ENCODE data around the gene OR51I2.

The OR51I2 gene

GRCh38 chr11:5488798-5489399 lies 39.8 kb downstream of the OR51I2 start:
- TF ChIP-seq NFIC (IDR thresholded peaks at IDR 0.05), result no peak

- TF ChIP-seq EGR1 (IDR thresholded peaks at IDR 0.05) (no peak), YY1 (IDR thresholded peaks at IDR 0.05; ENCODE audit: low read depth) (no peak)
Observed at GRCh38 chr11:5489576-5490357, 40.6 kb downstream of the OR51I2 start.

- TF ChIP-seq CEBPB (IDR thresholded peaks at IDR 0.05) (no peak), TCF12 (IDR thresholded peaks at IDR 0.05; ENCODE audit: low read depth) (no peak), TEAD4 (IDR thresholded peaks at IDR 0.05) (no peak), FOXM1 (IDR thresholded peaks at IDR 0.05; ENCODE audit: borderline replicate concordance, low read depth) (no peak), TAF1 (IDR thresholded peaks at IDR 0.05; ENCODE audit: low read depth) (no peak), EGR1 (IDR thresholded peaks at IDR 0.05) (no peak), MAX (IDR thresholded peaks at IDR 0.05) (no peak), RAD21 (IDR thresholded peaks at IDR 0.05; ENCODE audit: low read depth) (no peak), EP300 (IDR thresholded peaks at IDR 0.05; ENCODE audit: borderline replicate concordance) (no peak), YY1 (IDR thresholded peaks at IDR 0.05; ENCODE audit: low read depth) (no peak), ZBTB7A (IDR thresholded peaks at IDR 0.05; ENCODE audit: low read depth) (no peak), NFIC (IDR thresholded peaks at IDR 0.05) (no peak), REST (IDR thresholded peaks at IDR 0.05; ENCODE audit: low read depth) (no peak), CREB1 (IDR thresholded peaks at IDR 0.05; ENCODE audit: low read depth) (no peak), USF1 (IDR thresholded peaks at IDR 0.05) (no peak)
Observed at GRCh38 chr11:5499671-5500070, 50.5 kb downstream of the OR51I2 start.

GRCh38 chr11:5500393-5500801 lies 51.3 kb downstream of the OR51I2 start:
- no peak for TF ChIP-seq CREB1 (IDR thresholded peaks at IDR 0.05; ENCODE audit: low read depth)
- TF ChIP-seq USF1 (IDR thresholded peaks at IDR 0.05), result no peak
- TF ChIP-seq REST (IDR thresholded peaks at IDR 0.05; ENCODE audit: low read depth), result no peak
- TF ChIP-seq CEBPB (IDR thresholded peaks at IDR 0.05), result no peak
- TF ChIP-seq EGR1 (IDR thresholded peaks at IDR 0.05), result no peak
- TF ChIP-seq FOXM1 (IDR thresholded peaks at IDR 0.05; ENCODE audit: borderline replicate concordance, low read depth), result no peak
- no peak for TF ChIP-seq TCF12 (IDR thresholded peaks at IDR 0.05; ENCODE audit: low read depth)
- no peak for TF ChIP-seq MAX (IDR thresholded peaks at IDR 0.05)
- TF ChIP-seq NFIC (IDR thresholded peaks at IDR 0.05), result no peak

- no peak for TF ChIP-seq ZBTB7A (IDR thresholded peaks at IDR 0.05; ENCODE audit: low read depth)
- TF ChIP-seq CREB1 (IDR thresholded peaks at IDR 0.05; ENCODE audit: low read depth), result no peak
- TF ChIP-seq TAF1 (IDR thresholded peaks at IDR 0.05; ENCODE audit: low read depth), result no peak
- TF ChIP-seq MAX (IDR thresholded peaks at IDR 0.05), result no peak
Observed at GRCh38 chr11:5504403-5504921, 55.3 kb downstream of the OR51I2 start.

- TF ChIP-seq EP300 (IDR thresholded peaks at IDR 0.05; ENCODE audit: borderline replicate concordance) (no peak), TCF12 (IDR thresholded peaks at IDR 0.05; ENCODE audit: low read depth) (no peak), MAX (IDR thresholded peaks at IDR 0.05) (no peak), TEAD4 (IDR thresholded peaks at IDR 0.05) (no peak), ZBTB7A (IDR thresholded peaks at IDR 0.05; ENCODE audit: low read depth) (no peak), TAF1 (IDR thresholded peaks at IDR 0.05; ENCODE audit: low read depth) (no peak), REST (IDR thresholded peaks at IDR 0.05; ENCODE audit: low read depth) (no peak), RAD21 (IDR thresholded peaks at IDR 0.05; ENCODE audit: low read depth) (no peak), CEBPB (IDR thresholded peaks at IDR 0.05) (no peak), YY1 (IDR thresholded peaks at IDR 0.05; ENCODE audit: low read depth) (no peak), CREB1 (IDR thresholded peaks at IDR 0.05; ENCODE audit: low read depth) (no peak), EGR1 (IDR thresholded peaks at IDR 0.05) (no peak)
Observed at GRCh38 chr11:5505363-5506048, 56.4 kb downstream of the OR51I2 start.
